Neural progenitor cell (in vitro differentiated cells): ENCODE data around the gene NUDT1.

ENCODE experiments used
- CTCF ChIP-seq: fragments of 200-600 bp; sonication (generic); IDR thresholded peaks from 2 replicates; pipeline ENCODE4 v1.5.1; 2017; ENCODE audit warnings: antibody characterized with exemption, mild to moderate bottlenecking
- EZH2 ChIP-seq: fragments of 200-600 bp; sonication (generic); IDR thresholded peaks from 2 replicates; pipeline ENCODE4 v1.6.1; 2017; ENCODE audit warnings: antibody characterized with exemption, mild to moderate bottlenecking, moderate library complexity

GRCh38 chr7:2258661-2259365, 16.8 kb downstream of the NUDT1 start:
- TF ChIP-seq CTCF, result no peak
- no peak for TF ChIP-seq EZH2
